Measurements from ENCODE around the gene DDR1. TPM values are rescaled to one million over a fixed set of nuclear protein-coding genes. Genes with fewer than 3 reads are reported as not detected.
"Not testable (repeated sequence)": the region's sequence is repeated elsewhere in the genome, so short reads cannot be mapped to it uniquely, and the experiment has no call there.

Gene DDR1
- total RNA-seq, 1 donor from 2014 or later, result 120 TPM

GRCh38 chr6:30844118-30844535 is 40.2 kb upstream of the DDR1 start:
- Mint-ChIP-seq H3K36me3 (ENCODE audit: unreplicated experiment) (no peaks in the 10 kb centered on the region), H3K4me3 (ENCODE audit: unreplicated experiment) (no peak overlapping the region), H3K9me3 (ENCODE audit: unreplicated experiment) (no peaks in the 10 kb centered on the region), H3K27ac (ENCODE audit: unreplicated experiment) (no peak overlapping the region), H3K27me3 (ENCODE audit: unreplicated experiment) (peaks cover 2% of the 10 kb centered on the region), H3K4me1 (ENCODE audit: low read depth, unreplicated experiment) (peaks cover 2% of the 10 kb centered on the region)
- TF ChIP-seq CTCF (IDR thresholded peaks at IDR 0.05; ENCODE audit: partially characterized antibody, unreplicated experiment), result no peak
- no peak for DNase-seq

- Mint-ChIP-seq H3K27me3 (ENCODE audit: unreplicated experiment) (peaks cover 2% of the 10 kb centered on the region), H3K4me1 (ENCODE audit: low read depth, unreplicated experiment) (peaks cover 2% of the 10 kb centered on the region), H3K4me3 (ENCODE audit: unreplicated experiment) (no peak overlapping the region), H3K9me3 (ENCODE audit: unreplicated experiment) (peaks cover 3% of the 10 kb centered on the region), H3K36me3 (ENCODE audit: unreplicated experiment) (peaks cover 5% of the 10 kb centered on the region), H3K27ac (ENCODE audit: unreplicated experiment) (no peak overlapping the region)
- no peak for TF ChIP-seq CTCF (IDR thresholded peaks at IDR 0.05; ENCODE audit: partially characterized antibody, unreplicated experiment)
- DNase-seq, result no peak
These were observed 39.1 kb upstream of the DDR1 start for GRCh38 chr6:30845183-30845582.

GRCh38 chr6:30847421-30847970 is 36.8 kb upstream of the DDR1 start:
- no peak overlapping the region for H3K27ac Mint-ChIP-seq (ENCODE audit: unreplicated experiment)
- H3K9me3 Mint-ChIP-seq (ENCODE audit: unreplicated experiment), result peaks cover 8% of the 10 kb centered on the region
- no peak overlapping the region for H3K4me3 Mint-ChIP-seq (ENCODE audit: unreplicated experiment)
- peaks cover 2% of the 10 kb centered on the region for H3K4me1 Mint-ChIP-seq (ENCODE audit: low read depth, unreplicated experiment)
- H3K36me3 Mint-ChIP-seq (ENCODE audit: unreplicated experiment), result peaks cover 18% of the 10 kb centered on the region
- H3K27me3 Mint-ChIP-seq (ENCODE audit: unreplicated experiment), result peaks cover 2% of the 10 kb centered on the region
- DNase-seq, result no peak
- no peak for TF ChIP-seq CTCF (IDR thresholded peaks at IDR 0.05; ENCODE audit: partially characterized antibody, unreplicated experiment)

- TF ChIP-seq CTCF (IDR thresholded peaks at IDR 0.05; ENCODE audit: partially characterized antibody, unreplicated experiment), result no peak
- H3K9me3 Mint-ChIP-seq (ENCODE audit: unreplicated experiment), result peaks cover 10% of the 10 kb centered on the region
- H3K4me3 Mint-ChIP-seq (ENCODE audit: unreplicated experiment), result no peak overlapping the region
- no peak overlapping the region for H3K27ac Mint-ChIP-seq (ENCODE audit: unreplicated experiment)
- H3K27me3 Mint-ChIP-seq (ENCODE audit: unreplicated experiment), result peaks cover 2% of the 10 kb centered on the region
- DNase-seq, result no peak
- H3K36me3 Mint-ChIP-seq (ENCODE audit: unreplicated experiment), result peaks cover 21% of the 10 kb centered on the region
- H3K4me1 Mint-ChIP-seq (ENCODE audit: low read depth, unreplicated experiment), result peaks cover 2% of the 10 kb centered on the region
These were observed 36.3 kb upstream of the DDR1 start for GRCh38 chr6:30847971-30848436.

- no peaks in the 10 kb centered on the region for H3K27me3 Mint-ChIP-seq (ENCODE audit: unreplicated experiment)
- peaks cover 10% of the 10 kb centered on the region for H3K9me3 Mint-ChIP-seq (ENCODE audit: unreplicated experiment)
- no peak for TF ChIP-seq CTCF (IDR thresholded peaks at IDR 0.05; ENCODE audit: partially characterized antibody, unreplicated experiment)
- DNase-seq, result no peak
- peaks cover 21% of the 10 kb centered on the region for H3K36me3 Mint-ChIP-seq (ENCODE audit: unreplicated experiment)
- no peak overlapping the region for H3K4me3 Mint-ChIP-seq (ENCODE audit: unreplicated experiment)
- no peak overlapping the region for H3K27ac Mint-ChIP-seq (ENCODE audit: unreplicated experiment)
- H3K4me1 Mint-ChIP-seq (ENCODE audit: low read depth, unreplicated experiment), result no peaks in the 10 kb centered on the region
These were observed 34.2 kb upstream of the DDR1 start for GRCh38 chr6:30849903-30850651.

GRCh38 chr6:30852459-30852858 is 31.9 kb upstream of the DDR1 start:
- H3K27me3 Mint-ChIP-seq (ENCODE audit: unreplicated experiment); H3K4me3 Mint-ChIP-seq (ENCODE audit: unreplicated experiment); DNase-seq; H3K27ac Mint-ChIP-seq (ENCODE audit: unreplicated experiment); H3K4me1 Mint-ChIP-seq (ENCODE audit: low read depth, unreplicated experiment): not testable (repeated sequence)
- H3K36me3 Mint-ChIP-seq (ENCODE audit: unreplicated experiment), result peaks cover 21% of the 10 kb centered on the region
- peaks cover 10% of the 10 kb centered on the region for H3K9me3 Mint-ChIP-seq (ENCODE audit: unreplicated experiment)
